Astrocyte (in vitro differentiated cells and primary cell): Measurements from ENCODE around the gene RMND1.

ENCODE experiments used
- EZH2 ChIP-seq: IDR thresholded peaks from 2 replicates; pipeline ENCODE4 v1.6.1; 2012; ENCODE audit warnings: mild to moderate bottlenecking, low read length, inconsistent platforms; ENCODE audit not compliant: insufficient read depth
- TF ChIP-seq, protein P1 (sequence below): IDR thresholded peaks from 2 replicates; pipeline ENCODE4 v1.5.1; 2011; ENCODE audit warnings: low read depth, mild to moderate bottlenecking, inconsistent platforms, low read length, moderate library complexity; ENCODE audit not compliant: insufficient read depth

DNA sequence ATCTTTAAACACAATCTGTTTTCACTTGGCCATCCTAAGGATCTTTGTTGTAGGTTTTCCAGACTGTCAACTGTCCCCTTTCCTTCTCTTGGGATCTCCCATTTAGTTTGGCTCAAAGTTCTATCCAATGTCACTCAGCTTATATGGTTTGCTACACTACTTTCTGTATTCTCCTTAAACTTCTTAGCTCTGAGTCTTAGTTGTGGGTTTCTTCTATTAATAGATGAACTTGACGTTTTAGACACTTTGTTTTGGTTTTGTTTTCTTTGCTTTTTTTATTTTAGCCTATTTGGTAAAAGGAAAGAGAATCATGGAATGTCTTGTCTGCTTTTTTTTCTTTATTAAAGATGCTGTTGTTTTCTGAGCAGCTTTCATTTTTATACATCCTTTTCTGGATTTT is 11.4 kb downstream of the RMND1 start:
- TF ChIP-seq, protein P1, sequence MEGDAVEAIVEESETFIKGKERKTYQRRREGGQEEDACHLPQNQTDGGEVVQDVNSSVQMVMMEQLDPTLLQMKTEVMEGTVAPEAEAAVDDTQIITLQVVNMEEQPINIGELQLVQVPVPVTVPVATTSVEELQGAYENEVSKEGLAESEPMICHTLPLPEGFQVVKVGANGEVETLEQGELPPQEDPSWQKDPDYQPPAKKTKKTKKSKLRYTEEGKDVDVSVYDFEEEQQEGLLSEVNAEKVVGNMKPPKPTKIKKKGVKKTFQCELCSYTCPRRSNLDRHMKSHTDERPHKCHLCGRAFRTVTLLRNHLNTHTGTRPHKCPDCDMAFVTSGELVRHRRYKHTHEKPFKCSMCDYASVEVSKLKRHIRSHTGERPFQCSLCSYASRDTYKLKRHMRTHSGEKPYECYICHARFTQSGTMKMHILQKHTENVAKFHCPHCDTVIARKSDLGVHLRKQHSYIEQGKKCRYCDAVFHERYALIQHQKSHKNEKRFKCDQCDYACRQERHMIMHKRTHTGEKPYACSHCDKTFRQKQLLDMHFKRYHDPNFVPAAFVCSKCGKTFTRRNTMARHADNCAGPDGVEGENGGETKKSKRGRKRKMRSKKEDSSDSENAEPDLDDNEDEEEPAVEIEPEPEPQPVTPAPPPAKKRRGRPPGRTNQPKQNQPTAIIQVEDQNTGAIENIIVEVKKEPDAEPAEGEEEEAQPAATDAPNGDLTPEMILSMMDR, result no peak
- no peak for TF ChIP-seq EZH2
